Esophagus (tissue), 2 donors: ENCODE measurements around the gene ZNF496. TPM values are rescaled to one million over a fixed set of nuclear protein-coding genes. Genes with fewer than 3 reads are reported as not detected.

Source experiments
- H3K27ac ChIP-seq, 2 donors: one replicate each; pipeline ENCODE4 v1.5.1; 2013; ENCODE audit warnings: low read depth in 2 of 2, mild to moderate bottlenecking in 2 of 2, inconsistent platforms in 1 of 2, low read length in 1 of 2, moderate library complexity in 1 of 2
- H3K27me3 ChIP-seq, 2 donors: one replicate each; pipeline ENCODE4 v1.6.1; 2013; ENCODE audit warnings: low read length in 2 of 2, control low read depth in 1 of 2, mild to moderate bottlenecking in 1 of 2; ENCODE audit not compliant: insufficient read depth in 2 of 2, control insufficient read depth in 1 of 2
- H3K36me3 ChIP-seq, 2 donors: one replicate each; pipeline ENCODE4 v1.6.1; 2013; ENCODE audit warnings: low read length in 1 of 2; ENCODE audit not compliant: control insufficient read depth in 2 of 2, insufficient read depth in 2 of 2
- H3K4me1 ChIP-seq, 2 donors: one replicate each; pipeline ENCODE4 v1.6.1; 2013; ENCODE audit warnings: low read length in 1 of 2; ENCODE audit not compliant: control insufficient read depth in 2 of 2, insufficient read depth in 2 of 2
- H3K4me3 ChIP-seq, 2 donors: one replicate each; pipeline ENCODE4 v1.5.1; 2013; ENCODE audit warnings: low read length in 2 of 2, mild to moderate bottlenecking in 2 of 2, low read depth in 1 of 2, moderate library complexity in 1 of 2
- H3K9me3 ChIP-seq, 2 donors: one replicate each; pipeline ENCODE4 v1.6.1; 2013; ENCODE audit warnings: mild to moderate bottlenecking in 2 of 2, low read depth in 1 of 2, low read length in 1 of 2, moderate library complexity in 1 of 2; ENCODE audit not compliant: control insufficient read depth in 2 of 2, insufficient read depth in 1 of 2
- WGBS, 2 donors: extraction: QIAGEN DNeasy Blood & Tissue Kit; methylation state at CpG; one replicate each; pipeline ENCODE4 v1.1.7; 2013; 5-methylcytosine and 5-hydroxymethylcytosine counted together
- polyA plus RNA-seq, 2 donors: library from polyadenylated mRNA; stranded (reverse); fragments of 200-250 nt; gene quantifications; one replicate each; pipeline ENCODE4 v1.2.3, GENCODE V29; 2013
- donor health status: healthy with polysubstance abuse.
- donor health status: Bipolar disorder and iron deficiency.

The ZNF496 gene
- polyA plus RNA-seq, 2 donors, result 3.7 to 3.8 TPM

GRCh38 chr1:247297263-247298123 lies 34.2 kb downstream of the ZNF496 start:
- no peak overlapping the region for H3K4me3 ChIP-seq
- no peaks in the 10 kb centered on the region for H3K9me3 ChIP-seq
- H3K27me3 ChIP-seq, result no peaks in the 10 kb centered on the region
- no peak overlapping the region for H3K27ac ChIP-seq
- H3K36me3 ChIP-seq, result peaks cover 8 to 10% of the 10 kb centered on the region in 2 donors
- WGBS, 2 donors, result 70 to 78% methylated on average over 9 of the region's 9 CpGs
- H3K4me1 ChIP-seq, result no peaks in the 10 kb centered on the region

GRCh38 chr1:247296599-247297180 lies 35.0 kb downstream of the ZNF496 start:
- H3K4me1 ChIP-seq, result no peaks in the 10 kb centered on the region
- H3K36me3 ChIP-seq, result peaks cover 8 to 10% of the 10 kb centered on the region in 2 donors
- H3K9me3 ChIP-seq, result no peaks in the 10 kb centered on the region
- no peaks in the 10 kb centered on the region for H3K27me3 ChIP-seq
- no peak overlapping the region for H3K4me3 ChIP-seq
- 93 to 94% methylated on average over 8 of the region's 8 CpGs for WGBS, 2 donors
- H3K27ac ChIP-seq, result no peak overlapping the region

- H3K4me1 ChIP-seq, result no peaks in the 10 kb centered on the region
- 59 to 62% methylated on average over 5 of the region's 5 CpGs for WGBS, 2 donors
- peaks cover 6 to 8% of the 10 kb centered on the region in 2 donors for H3K36me3 ChIP-seq
- H3K27ac ChIP-seq, result no peak overlapping the region
- H3K4me3 ChIP-seq, result no peak overlapping the region
- no peaks in the 10 kb centered on the region for H3K9me3 ChIP-seq
- H3K27me3 ChIP-seq, result no peaks in the 10 kb centered on the region
Measured at GRCh38 chr1:247295746-247296145, 35.9 kb downstream of the ZNF496 start.

GRCh38 chr1:247295274-247295684 lies 36.4 kb downstream of the ZNF496 start:
- no peaks in the 10 kb centered on the region for H3K9me3 ChIP-seq
- H3K27me3 ChIP-seq, result no peaks in the 10 kb centered on the region
- H3K36me3 ChIP-seq, result peaks cover 2 to 3% of the 10 kb centered on the region in 2 donors
- H3K4me1 ChIP-seq, result no peaks in the 10 kb centered on the region
- WGBS, 2 donors, result 49 to 54% methylated on average over 6 of the region's 6 CpGs
- H3K4me3 ChIP-seq, result no peak overlapping the region
- H3K27ac ChIP-seq, result no peak overlapping the region

GRCh38 chr1:247294282-247294681 lies 37.4 kb downstream of the ZNF496 start:
- Histone ChIP-seq H3K36me3 (peaks cover 0 to 2% of the 10 kb centered on the region in 2 donors), H3K9me3 (no peaks in the 10 kb centered on the region), H3K4me3 (no peak overlapping the region), H3K27ac (no peak overlapping the region), H3K27me3 (no peaks in the 10 kb centered on the region), H3K4me1 (no peaks in the 10 kb centered on the region)
- WGBS, 2 donors, result 78 to 82% methylated on average over 5 of the region's 5 CpGs

GRCh38 chr1:247293047-247293446 lies 38.6 kb downstream of the ZNF496 start:
- Histone ChIP-seq H3K4me1 (no peaks in the 10 kb centered on the region), H3K27me3 (no peaks in the 10 kb centered on the region), H3K9me3 (no peaks in the 10 kb centered on the region), H3K4me3 (no peak overlapping the region), H3K36me3 (no peaks in the 10 kb centered on the region), H3K27ac (no peak overlapping the region)
- 72 to 80% methylated on average over 7 of the region's 7 CpGs for WGBS, 2 donors

- Histone ChIP-seq H3K27ac (no peak overlapping the region), H3K4me1 (no peaks in the 10 kb centered on the region), H3K36me3 (no peaks in the 10 kb centered on the region), H3K9me3 (peaks cover 0 to 6% of the 10 kb centered on the region in 2 donors), H3K4me3 (no peak overlapping the region), H3K27me3 (no peaks in the 10 kb centered on the region)
- 64 to 66% methylated on average over 17 of the region's 17 CpGs for WGBS, 2 donors
Measured at GRCh38 chr1:247291833-247292561, 39.7 kb downstream of the ZNF496 start.

- H3K4me1 ChIP-seq, result no peaks in the 10 kb centered on the region
- no peaks in the 10 kb centered on the region for H3K27me3 ChIP-seq
- WGBS, 2 donors, result 88 to 93% methylated on average over 9 of the region's 9 CpGs
- peaks cover 0 to 11% of the 10 kb centered on the region in 2 donors for H3K9me3 ChIP-seq
- H3K4me3 ChIP-seq, result no peak overlapping the region
- no peak overlapping the region for H3K27ac ChIP-seq
- H3K36me3 ChIP-seq, result no peaks in the 10 kb centered on the region
Measured at GRCh38 chr1:247291161-247291560, 40.5 kb downstream of the ZNF496 start.

GRCh38 chr1:247290576-247290975 lies 41.1 kb downstream of the ZNF496 start:
- H3K9me3 ChIP-seq, result peaks cover 4 to 12% of the 10 kb centered on the region in 2 donors
- no peaks in the 10 kb centered on the region for H3K4me1 ChIP-seq
- H3K27ac ChIP-seq, result no peak overlapping the region
- 91 to 94% methylated on average over 20 of the region's 20 CpGs for WGBS, 2 donors
- no peak overlapping the region for H3K4me3 ChIP-seq
- no peaks in the 10 kb centered on the region for H3K27me3 ChIP-seq
- no peaks in the 10 kb centered on the region for H3K36me3 ChIP-seq
